Activated CD4-positive, alpha-beta T cell treated with anti-CD3 and anti-CD28 coated beads for 48 hours (primary cell): Measurements from ENCODE around the gene CLIP1.
A peak's percentile ranks its signal among the peaks of the same experiment; 100 is the strongest.
"Not testable (repeated sequence)": the region's sequence is repeated elsewhere in the genome, so short reads cannot be mapped to it uniquely, and the experiment has no call there.

Source experiments
- DNase-seq: peaks from one replicate; pipeline ENCODE4 v3.0.0-alpha.2; 2020

Gene CLIP1

GRCh38 chr12:122309564-122310121, 112.8 kb downstream of the CLIP1 start:
- DNase-seq = no peak

GRCh38 chr12:122308811-122309210, 113.7 kb downstream of the CLIP1 start:
- DNase-seq = no peak

DNA sequence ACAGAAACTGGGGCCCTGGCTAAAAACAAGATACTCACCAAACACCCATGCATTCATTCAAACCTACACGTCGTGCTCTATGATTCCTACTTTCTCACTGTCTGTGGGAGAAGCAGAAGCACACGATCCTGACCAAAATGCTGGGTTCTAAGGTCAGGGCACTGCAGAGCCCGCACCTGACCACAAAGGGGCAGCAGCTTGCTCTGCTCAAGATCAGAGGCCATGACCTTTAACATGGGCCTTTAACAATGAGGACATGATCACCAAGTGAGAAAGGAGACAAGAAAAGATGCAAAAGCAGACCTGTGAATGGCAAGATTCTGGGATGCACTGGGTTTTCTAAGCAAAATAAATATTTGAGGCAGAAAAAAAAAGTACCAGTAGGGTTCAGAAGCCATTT, 116.1 kb downstream of the CLIP1 start:
- no peak for DNase-seq

GRCh38 chr12:122304924-122305323, 117.5 kb downstream of the CLIP1 start:
- DNase-seq = no peak

DNA sequence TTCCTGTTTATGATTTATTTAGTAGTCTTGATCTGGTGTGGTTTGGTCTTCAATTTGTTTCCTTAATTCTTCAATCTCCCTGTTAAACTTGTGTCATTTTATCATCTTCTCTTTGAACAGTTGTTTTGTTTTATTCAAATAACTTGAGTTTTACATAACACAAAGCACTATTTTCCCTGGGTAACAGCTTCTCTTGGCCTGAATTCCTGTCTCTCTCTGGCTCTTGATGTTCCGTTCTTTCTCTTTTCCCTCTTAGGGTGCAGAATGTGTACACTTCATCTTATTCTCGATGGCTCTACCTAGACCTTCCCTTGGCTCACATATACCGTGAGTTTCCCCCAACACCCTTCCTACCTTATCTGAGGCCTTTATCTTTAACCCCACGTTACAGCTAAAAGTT, 119.4 kb downstream of the CLIP1 start:
- DNase-seq = no peak

DNA sequence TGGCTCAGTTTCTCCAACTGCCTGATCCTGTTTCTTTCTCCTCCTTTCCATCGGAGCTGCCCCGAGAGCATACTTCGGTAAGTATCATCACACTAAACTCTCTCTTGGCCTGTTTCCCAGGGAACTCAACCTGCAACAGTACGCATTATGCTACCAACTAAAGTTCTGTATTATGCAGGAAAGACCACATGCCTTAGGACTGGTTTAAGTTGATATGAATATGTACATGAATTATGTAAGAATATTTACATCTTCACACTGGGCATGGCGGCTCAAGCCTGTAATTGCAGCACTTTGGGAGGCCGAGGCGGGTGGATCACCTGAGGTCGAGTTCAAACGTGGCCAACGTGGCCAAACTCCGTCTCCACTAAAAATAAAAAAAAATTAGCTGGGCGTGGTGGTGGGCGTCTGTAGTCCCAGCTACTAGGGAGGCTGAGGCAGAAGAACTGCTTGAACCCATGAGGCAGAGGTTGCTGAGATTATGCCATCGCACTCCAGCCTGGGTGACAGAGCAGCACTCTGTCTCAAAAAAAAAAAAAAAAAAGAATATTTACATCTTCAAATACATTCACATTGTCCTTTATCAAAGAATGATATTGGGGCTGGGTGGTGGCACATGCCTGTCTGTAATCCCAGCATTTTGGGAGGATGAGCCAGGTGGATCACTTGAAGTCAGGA, 124.3 kb downstream of the CLIP1 start:
- DNase-seq = no peak

- no peak for DNase-seq
These were observed 125.0 kb downstream of the CLIP1 start for GRCh38 chr12:122297494-122297893.

GRCh38 chr12:122295877-122296276, 126.6 kb downstream of the CLIP1 start:
- no peak for DNase-seq

GRCh38 chr12:122293081-122293480, 129.4 kb downstream of the CLIP1 start:
- no peak for DNase-seq

DNA sequence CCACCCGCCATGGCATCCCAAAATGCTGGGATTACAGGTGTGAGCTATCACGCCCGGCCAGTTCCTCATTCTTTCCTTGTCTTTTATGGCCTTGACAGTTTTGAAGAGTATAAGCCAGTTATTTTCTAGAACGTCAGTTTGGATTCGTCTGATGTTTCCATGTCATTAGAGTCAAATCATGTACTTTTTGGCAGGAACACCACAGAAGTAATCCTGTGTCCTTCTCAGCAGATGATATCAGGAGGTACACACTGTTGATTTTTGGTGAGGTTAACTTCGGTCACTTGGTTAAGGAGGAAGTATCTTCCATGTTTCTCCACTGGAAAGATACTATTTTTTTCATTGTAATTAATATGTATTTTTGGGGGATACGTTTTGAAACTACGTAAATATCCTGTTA, 131.0 kb downstream of the CLIP1 start:
- DNase-seq = no peak

DNA sequence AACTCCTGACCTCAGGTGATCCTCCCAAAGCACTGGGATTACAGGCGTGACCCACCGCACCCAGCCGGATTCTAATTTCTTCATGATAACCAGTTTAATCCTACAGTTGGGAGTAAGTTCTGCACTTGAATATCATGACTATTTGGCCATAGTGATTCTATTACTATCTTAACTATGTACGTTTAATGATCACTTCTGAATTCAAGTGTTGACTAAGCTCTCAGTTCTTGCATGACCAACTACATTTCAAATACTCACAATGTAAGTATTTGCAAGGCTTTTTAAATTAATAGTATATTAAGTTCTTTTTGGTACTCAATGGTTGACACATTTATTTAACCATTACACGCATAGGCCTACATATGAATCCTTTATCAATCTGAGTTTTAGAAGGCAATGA, 138.8 kb downstream of the CLIP1 start:
- DNase-seq = no peak

- DNase-seq = no peak
These were observed 140.4 kb downstream of the CLIP1 start for GRCh38 chr12:122282061-122282460.

DNA sequence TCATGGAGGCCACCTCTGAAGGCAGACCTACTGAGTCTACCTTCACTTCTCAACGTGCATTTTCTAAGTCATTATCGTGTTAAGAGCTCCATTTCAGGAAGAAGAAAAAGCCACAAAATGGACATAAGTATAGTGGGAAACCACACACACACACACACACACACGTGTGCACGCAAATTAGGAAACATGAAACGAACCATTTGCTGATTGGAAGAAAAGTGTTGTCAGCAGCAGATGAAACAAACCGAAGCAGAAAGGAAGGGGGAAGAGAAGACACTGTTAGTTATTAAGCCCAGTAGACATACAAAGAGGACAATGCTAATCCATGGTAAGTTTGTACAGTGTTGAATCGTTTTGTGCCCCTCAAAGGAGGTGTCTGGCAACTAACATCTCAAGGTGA, 146.2 kb downstream of the CLIP1 start:
- DNase-seq = no peak

GRCh38 chr12:122275459-122275858, 147.0 kb downstream of the CLIP1 start:
- no peak for DNase-seq

DNA sequence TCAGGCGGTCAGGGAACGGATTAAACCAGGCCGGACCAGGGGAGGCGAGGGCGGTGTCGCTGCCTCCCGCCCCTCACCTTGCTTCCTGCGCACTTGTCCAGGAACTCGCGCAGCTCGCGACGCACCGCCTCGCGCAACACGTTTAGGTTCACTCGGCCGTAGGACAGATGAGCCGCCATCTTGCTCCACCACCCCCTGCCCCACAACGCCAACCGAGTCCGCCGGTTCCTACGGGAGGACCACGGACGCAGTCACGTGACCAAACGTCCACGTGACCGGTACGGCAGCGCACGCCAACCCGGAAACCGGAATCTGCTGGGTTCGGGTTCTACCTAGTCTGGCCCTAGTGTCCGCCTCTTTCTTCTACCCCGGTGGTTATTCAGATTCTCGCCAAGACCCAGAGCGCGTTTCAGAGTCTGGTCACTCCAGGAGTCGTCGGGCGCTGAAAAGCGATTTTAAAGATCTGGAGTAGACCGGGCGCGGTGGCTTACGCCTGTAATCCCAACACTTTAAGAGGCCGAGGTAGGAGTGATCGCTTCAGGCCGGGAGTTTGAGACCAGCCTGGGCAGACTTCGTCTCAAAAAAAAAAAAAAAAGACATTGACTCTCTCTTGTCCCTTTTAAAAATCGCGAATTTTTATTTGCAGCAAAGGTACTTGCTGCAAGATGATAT, 156.1 kb downstream of the CLIP1 start, which contains the start of gene VPS33A:
VPS33A (minus strand) TSS at position 265 of the 672 bp plus-strand sequence; CDS start at position 179, 86 bp downstream.
- peak; percentile 97 for DNase-seq

DNA sequence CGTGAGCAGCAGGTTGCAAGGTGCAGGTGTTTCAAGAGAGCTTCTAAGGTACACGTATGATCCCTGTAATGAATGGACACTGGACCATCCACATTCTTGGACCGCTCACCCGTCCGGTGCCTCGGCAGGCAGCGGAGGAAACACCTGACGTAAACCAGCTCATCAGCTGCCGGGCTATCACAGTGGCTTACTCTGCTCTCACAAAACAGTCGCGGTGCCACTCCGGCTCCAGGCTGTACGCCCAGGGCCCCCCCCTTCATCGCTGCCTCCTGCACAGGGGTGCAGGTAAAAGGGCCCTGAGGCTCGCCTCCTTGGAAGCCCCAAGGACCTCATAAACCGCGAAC, 156.6 kb downstream of the CLIP1 start:
- DNase-seq = peak; percentile 48

- no peak for DNase-seq
These were observed 157.0 kb downstream of the CLIP1 start for GRCh38 chr12:122265476-122265875.

- not testable (repeated sequence) for DNase-seq
These were observed 161.7 kb downstream of the CLIP1 start for GRCh38 chr12:122260735-122261134.

DNA sequence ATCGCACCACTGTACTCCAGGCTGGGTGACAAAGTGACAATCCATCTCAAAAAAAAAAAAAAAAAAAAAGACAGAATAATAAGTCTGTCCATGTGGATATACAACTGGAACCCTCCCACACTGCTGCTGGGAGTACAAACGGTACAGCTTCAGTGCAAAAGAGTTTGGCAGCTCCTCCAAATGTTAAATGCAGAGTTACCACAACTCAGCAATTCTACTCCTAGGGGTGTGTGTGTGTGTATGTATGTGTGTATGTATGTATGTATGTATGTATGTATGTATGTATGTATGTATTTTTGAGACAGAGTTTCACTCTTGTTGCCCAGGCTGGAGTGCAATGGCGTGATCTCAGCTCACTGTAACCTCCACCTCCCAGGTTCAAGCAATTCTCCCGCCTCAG, 163.5 kb downstream of the CLIP1 start:
- not testable (repeated sequence) for DNase-seq

GRCh38 chr12:122258462-122258861, 164.0 kb downstream of the CLIP1 start:
- DNase-seq = not testable (repeated sequence)

DNA sequence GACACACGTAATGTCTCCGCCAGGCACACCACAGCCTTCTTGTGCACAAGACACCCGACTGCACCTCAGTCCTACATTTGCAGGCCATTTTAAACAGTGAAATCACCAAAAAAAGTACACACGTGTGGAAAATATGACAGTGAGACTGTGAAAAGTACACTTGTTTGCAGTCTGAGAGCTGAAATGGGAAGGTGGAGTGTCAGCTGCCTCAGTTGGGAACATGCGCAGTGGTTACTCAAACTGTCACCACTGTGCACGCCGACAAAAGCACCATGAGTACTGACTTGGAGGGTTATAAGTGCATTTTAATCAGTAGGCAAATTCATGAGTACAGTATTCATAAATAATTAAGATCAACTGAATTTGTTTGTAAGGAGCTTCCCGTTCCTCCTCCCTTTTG, 171.9 kb downstream of the CLIP1 start:
- DNase-seq = no peak

DNA sequence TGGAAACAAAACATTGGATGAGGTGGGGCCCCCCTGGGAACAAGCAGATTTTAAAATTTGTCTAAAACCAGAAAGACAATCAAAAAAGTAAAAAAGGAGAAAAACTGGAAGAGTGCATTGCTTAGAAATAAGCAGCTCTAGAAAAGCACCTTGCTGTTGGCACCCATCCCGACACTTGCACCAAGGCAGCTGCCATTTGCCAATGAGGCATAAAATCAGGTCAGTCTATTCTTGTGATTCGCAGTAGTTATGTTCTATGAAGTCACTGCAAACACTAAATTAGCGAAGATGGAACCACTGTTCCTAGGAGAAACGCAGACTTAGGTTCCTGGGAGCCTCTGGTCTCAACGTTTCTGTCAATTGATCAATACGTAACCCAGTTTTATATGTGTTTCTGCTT, 172.4 kb downstream of the CLIP1 start:
- DNase-seq = no peak

DNA sequence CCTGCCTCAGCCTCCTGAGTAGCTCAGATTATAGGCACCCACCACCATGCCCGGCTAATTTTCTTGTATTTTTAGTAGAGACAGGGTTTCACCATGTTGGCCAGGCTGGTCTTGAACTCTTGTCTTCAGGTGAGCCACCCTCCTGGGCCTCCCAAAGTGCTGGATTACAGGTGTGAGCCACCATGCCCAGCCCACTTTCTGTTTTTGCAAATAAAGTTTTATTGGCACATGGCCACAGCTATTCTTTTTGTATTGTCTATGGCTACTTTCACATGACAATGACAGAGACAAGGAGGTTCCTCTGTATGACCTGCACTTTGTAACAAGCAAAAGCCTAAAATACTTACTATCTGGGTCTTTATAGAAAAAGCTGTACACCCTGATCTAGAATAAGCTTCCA, 176.9 kb downstream of the CLIP1 start:
- DNase-seq = no peak

DNA sequence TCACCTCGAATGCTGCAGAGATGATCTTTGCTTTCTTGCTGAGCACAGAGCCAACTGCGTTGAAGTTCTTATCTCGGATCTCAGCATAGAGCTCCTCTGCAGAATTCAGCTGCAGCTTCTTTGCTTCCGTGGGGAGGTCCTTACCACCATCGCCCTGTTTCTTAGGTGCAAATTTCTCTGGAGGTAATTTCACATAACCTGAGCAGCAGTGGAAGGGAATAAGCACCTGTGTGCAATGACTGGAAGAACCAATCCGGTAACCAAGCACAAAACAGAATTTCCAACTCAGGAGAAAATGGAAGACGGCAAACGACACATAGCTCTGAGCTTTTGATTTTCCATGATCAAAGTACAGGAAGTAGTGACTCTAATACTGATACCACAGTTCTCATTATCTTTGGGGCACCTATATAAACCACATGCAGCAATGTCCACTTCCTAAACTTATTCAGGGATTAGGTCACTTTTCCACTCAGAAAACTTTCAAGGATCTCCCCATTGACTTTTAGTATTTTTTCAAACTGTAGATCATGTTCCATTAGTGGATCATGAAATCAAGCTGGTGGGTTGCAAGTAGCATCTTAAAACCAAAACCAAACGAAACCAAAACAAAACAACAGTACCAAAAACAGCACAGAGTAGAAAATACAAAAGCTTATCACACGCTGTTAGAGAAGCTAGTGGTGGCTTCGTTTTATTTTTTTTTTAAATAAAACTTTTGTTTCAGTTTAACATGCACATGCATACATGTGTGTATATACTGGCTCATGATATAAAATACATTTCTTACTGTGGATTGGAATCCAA, 177.7 kb downstream of the CLIP1 start:
- DNase-seq = no peak
